Measurements from ENCODE around the gene GALNT13. TPM values are rescaled to one million over a fixed set of nuclear protein-coding genes. Genes with fewer than 3 reads are reported as not detected.

GALNT13 gene
- total RNA-seq, 1 donor from 2014 or later = 0.13 TPM

DNA sequence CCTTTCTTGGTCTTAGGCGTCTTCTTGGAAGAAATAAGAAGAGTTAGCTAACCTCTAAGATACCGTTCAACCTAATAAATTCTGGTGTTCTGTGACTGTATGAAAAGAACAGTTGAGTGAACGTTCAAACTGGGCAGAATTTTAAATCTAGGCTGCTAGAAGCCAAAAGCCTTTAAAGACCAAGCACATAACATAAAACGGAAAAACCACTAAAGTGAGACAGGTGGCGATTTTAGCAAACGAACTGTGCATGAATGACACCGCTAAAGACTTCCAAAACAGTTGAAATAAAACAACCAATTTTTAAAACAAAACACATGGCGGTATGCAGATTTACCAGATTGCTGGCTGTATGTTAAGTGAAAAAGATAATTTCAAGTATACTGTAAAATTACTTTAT lies 73.1 kb downstream of the GALNT13 start:
- DNase-seq (ENCODE audit: low read depth in 2 of 2) = no peak

DNA sequence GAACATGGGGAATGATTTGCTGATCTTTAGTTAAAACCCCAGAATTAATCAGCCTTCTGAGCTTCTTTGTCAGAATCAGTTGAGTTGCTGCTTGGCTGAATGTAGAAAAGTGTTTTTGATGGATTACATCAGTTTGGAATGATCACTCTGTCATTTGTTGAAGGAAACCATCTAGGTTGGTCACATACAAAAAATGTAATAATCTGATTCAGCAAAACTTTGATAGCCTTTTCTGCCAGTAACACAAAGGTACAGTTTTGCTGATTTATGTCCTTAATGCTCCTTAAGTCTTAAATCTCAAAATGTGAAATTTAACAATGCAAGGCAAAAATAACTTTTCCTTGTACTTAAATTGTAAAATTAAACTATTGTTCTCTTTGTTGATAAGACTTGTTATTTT lies 74.3 kb downstream of the GALNT13 start:
- no peak for DNase-seq (ENCODE audit: low read depth in 2 of 2)

GRCh38 chr2:153953761-153954160 lies 82.0 kb downstream of the GALNT13 start:
- no peak for DNase-seq (ENCODE audit: low read depth in 2 of 2)

- peak in 1 of 2 donors; percentile 10 for DNase-seq (ENCODE audit: low read depth in 2 of 2)
Observed at GRCh38 chr2:153963256-153963655, 91.5 kb downstream of the GALNT13 start.

- no peak for DNase-seq (ENCODE audit: low read depth in 2 of 2)
Observed at GRCh38 chr2:153967248-153967973, 95.7 kb downstream of the GALNT13 start.

DNA sequence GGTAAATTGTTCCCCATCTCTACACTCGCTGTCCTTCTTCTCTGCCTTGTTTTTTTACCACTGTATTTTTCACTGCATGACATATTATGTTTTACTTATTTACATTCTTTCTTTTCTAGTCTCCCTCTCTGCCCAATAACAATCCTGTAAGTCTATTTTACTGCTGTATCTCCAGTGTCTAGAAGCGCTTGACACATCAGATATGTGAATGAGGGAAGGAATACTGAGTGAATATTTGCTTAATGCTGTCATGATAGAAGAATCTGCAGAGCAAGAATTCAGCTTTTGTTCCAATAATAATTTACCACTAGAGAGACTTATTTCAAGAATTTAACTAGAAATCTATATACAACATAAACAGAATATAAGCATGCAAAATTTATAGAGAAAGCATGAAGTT lies 99.5 kb downstream of the GALNT13 start:
- DNase-seq (ENCODE audit: low read depth in 2 of 2) = no peak

DNA sequence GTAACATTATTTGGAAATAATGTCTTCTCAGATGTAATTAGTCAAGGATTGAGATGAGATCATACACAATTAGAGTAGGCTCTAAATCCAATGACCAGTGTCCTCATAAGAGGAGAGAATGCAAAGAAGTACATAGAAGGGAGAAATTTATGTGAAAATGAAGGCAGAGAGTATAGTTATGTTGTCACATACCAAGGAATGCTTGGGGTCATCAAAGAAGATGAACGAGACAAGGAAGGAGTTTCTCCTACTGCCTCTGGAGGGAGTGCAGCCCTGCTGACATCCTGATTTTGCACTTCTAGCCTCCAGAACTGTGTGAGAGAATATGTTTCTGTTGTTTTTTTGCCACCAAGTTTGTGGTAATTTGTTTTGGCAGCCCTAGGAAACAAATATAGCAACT lies 100.1 kb downstream of the GALNT13 start:
- DNase-seq (ENCODE audit: low read depth in 2 of 2) = no peak

- DNase-seq (ENCODE audit: low read depth in 2 of 2) = no peak
Observed at GRCh38 chr2:153972412-153972811, 100.7 kb downstream of the GALNT13 start.

- DNase-seq (ENCODE audit: low read depth in 2 of 2) = peak in 1 of 2 donors; percentile 11
Observed at GRCh38 chr2:153986488-153987229, 114.9 kb downstream of the GALNT13 start.

GRCh38 chr2:153990771-153991170 lies 119.0 kb downstream of the GALNT13 start:
- DNase-seq (ENCODE audit: low read depth in 2 of 2) = no peak

DNA sequence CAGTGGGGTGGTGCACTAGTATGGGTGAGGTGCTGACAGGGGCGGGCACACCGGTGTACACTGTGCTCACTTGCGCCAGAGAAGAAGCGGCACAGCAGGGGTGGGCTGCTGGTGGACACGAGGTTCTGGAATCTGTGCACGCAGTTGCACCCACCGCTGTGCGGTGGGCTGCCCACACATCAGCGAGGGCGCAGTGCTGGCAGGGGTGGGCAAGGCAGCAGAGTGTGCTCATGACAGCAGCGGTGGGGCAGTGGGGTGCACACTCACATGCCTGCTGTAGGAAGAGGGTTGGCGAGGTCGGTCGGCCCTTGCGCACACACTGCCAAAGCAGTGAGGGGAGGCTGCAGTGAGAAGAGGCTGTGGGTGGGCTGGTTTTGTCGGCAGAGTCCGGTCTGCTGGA lies 141.8 kb downstream of the GALNT13 start:
- DNase-seq (ENCODE audit: low read depth in 2 of 2) = no peak

DNA sequence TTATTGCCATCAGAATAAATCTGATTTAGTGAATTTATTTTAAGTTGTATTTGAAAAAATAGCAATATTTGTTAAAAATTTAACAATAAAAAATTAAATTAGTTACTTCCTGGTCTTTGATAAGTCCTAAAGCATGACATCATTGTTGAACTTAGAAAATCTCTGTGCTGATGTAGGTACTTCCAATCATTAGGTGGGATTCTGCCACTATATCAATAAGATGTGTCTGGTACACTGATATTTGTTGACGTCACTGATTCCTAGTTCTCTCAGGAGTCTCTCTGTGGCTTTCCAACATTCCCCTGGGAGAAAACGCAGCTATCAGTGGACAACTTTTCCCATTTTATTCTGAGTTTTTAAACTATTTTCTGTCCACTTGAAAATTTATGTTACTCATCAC lies 143.5 kb downstream of the GALNT13 start:
- DNase-seq (ENCODE audit: low read depth in 2 of 2) = no peak

DNA sequence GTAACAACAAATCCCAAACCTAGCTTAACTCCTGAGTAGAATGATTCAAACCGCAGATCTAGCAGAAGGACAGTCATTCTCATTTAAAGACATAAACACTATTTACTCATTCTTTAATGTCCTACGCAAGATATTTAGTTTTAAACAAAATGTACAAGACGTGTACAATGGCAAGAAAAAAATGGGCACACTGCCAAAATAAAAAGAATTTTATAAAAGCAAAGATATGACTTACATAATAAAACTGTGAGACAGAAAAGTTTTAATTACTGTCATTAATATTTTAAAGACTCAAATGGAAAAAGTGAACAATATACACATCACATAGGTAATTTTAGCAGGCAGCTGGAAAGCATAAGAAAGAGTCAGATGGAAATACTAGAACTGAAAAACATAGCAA lies 157.8 kb downstream of the GALNT13 start:
- no peak for DNase-seq (ENCODE audit: low read depth in 2 of 2)

DNA sequence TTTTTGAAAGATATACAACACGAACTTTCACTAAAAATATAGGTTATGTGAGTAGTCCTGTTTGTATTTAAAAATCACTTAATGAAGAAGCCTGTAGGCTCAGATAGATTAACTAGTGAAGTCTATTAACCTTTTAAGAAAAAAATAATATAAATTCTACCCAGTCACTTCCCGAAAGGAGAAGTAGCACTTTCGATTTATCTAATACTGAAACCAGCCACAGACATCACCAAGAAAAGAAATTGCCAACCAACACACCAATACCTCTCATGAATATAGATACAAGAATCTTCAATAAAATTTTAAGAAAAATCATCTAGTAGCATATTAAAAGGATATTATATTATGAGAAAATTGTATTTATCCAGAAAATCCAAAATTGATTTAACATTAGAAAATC lies 160.5 kb downstream of the GALNT13 start:
- DNase-seq (ENCODE audit: low read depth in 2 of 2) = no peak

- no peak for DNase-seq (ENCODE audit: low read depth in 2 of 2)
Observed at GRCh38 chr2:154046493-154046892, 174.8 kb downstream of the GALNT13 start.

DNA sequence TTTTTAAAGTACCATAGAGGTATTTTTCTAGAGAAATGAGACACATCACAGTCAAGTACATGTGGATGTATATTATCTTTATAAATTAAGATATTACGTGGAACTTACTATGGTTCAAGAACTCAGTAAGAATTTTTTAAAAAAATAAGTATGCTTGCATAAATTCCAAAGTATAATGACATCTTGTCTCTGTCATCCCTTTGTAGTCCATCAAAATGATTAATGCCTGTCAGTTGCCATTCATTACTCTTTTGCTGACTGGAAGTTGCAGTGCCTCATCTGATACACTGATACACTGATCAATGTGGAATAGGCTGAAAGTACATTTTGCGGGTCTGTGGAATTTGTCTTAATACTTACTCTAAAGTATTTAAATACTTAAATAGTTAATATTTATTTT lies 177.2 kb downstream of the GALNT13 start:
- no peak for DNase-seq (ENCODE audit: low read depth in 2 of 2)

DNA sequence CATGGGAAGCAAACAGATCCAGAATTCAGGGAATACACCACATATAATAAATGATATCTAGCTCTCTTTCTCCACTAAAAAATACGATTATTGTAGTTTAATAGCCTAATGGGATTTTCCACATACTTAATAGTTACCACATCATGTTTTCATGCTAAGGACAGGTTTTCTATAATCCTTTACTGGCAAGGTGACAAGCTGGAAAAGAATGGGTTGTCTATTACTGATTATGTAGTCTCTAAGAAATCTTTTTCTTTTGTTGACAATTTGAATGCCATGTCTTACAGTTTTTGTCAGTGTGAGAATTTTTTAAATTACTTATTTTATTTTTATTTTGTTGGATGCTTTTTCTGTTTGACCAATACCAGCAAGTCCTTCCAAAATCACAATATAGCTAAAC lies 177.8 kb downstream of the GALNT13 start:
- no peak for DNase-seq (ENCODE audit: low read depth in 2 of 2)

DNA sequence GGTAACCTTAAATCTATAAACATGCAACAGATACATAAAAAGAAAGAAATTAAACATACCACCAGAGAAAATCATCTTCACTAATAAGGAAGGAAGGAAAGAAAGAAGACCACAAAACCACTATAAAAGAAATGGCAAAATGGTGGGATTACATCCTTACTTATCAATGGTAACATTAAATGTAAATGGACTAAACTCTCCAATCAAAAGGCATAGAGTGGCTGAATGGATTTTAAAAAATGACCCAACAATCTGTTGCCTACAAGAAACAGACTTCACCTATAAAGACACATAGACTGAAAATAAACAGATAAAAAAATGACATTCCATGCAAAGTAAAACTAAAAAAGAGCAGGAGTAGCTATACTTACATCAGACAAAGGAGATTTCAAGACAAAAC lies 195.4 kb downstream of the GALNT13 start:
- no peak for DNase-seq (ENCODE audit: low read depth in 2 of 2)

DNA sequence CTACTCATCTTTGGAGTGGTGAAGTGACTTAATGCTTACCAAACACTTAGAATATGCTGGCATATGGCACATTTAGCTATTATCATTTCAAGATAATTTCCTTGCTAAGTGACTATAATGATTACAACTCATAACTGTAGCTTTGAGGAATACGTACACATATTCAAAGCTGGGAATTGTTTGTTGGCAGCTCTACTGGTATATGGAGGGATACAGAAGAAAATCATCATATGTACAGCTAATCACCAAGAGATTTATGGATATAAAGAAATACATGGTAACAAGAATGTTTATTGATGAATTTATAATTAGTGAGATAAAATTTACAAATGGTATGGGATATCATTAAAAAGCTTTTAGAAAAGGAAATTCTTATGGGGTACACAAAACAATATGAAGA lies 207.2 kb downstream of the GALNT13 start:
- no peak for DNase-seq (ENCODE audit: low read depth in 2 of 2)

GRCh38 chr2:154092571-154092970 lies 220.8 kb downstream of the GALNT13 start:
- no peak for DNase-seq (ENCODE audit: low read depth in 2 of 2)

DNA sequence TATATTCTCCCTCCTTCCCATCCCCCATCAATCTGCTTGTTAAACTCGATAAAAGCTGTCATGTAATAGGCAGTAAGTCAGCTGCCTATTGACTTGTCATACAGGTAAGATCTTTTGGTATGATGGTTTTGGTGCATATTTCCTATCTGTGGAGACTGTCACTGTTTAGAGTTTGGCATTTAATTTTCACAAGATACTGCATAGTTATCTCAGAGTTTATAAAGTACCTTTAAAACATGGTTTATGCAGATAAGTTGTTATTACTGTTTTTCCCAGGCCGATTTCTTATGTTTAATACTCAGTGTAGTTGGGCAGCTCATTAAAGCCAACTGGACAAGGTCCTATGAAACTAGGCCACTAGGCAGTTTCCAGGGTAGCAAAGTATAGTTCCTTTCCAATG lies 222.1 kb downstream of the GALNT13 start:
- no peak for DNase-seq (ENCODE audit: low read depth in 2 of 2)

GRCh38 chr2:154097833-154098398 lies 226.2 kb downstream of the GALNT13 start:
- DNase-seq (ENCODE audit: low read depth in 2 of 2) = no peak

DNA sequence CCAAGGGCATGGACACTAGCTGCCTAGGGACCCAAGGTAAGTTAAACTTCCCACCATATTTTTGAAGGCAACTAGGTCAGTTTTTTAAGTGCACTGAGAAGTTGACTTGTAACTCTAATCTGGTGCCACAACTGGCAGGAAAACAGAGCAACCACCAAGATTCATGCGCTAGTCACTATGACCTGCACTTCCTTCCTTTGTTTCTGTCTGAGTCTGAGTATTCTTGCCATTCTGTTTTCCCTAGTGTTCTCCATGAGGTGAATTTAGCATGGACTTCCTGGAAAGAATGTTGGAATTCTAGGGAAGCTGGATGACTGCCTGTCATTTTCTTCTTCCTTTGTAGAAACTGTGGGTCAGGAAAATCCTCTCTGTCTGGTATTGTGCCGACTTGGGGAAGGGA lies 249.0 kb downstream of the GALNT13 start:
- DNase-seq (ENCODE audit: low read depth in 2 of 2) = peak in 1 of 2 donors; percentile 13

Data from dermis microvascular lymphatic vessel endothelial cell (primary cell).